ENCODE data around the gene MRPL34.
"Not testable (repeated sequence)": the region's sequence is repeated elsewhere in the genome, so short reads cannot be mapped to it uniquely, and the experiment has no call there.

Gene MRPL34

DNA sequence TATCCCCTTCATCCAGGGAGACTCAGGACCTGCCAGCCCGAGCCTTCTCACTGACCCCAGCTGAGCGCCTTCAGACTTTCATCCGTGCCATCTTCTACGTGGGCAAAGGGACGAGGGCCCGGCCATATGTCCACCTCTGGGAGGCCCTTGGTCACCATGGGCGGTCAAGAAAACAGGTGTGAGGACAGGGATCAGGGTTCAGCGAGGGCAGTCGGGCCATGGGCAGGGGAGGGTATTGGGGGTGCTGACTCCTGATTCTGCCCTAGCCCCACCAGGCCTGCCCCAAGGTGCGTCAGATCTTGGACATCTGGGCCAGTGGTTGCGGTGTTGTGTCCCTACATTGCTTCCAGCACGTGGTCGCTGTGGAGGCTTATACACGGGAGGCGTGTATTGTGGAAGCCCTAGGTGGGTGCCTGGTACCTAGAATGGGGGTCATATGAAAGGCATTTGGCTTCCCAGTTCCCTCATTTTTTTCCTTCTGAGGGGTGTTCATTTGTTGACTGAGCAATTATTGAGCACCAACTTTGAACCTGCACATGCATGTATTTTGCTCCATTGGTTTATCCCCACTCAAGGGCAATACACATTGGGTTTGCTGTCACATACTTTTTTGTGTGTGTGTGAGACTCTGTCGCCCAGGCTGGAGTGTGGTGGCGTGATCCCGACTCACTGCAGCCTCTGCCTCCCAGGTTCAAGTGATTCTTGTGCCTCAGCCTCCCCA, 20.1 kb upstream of the MRPL34 start:
- DNase-seq (ENCODE audit: low spot score), result no peak

DNA sequence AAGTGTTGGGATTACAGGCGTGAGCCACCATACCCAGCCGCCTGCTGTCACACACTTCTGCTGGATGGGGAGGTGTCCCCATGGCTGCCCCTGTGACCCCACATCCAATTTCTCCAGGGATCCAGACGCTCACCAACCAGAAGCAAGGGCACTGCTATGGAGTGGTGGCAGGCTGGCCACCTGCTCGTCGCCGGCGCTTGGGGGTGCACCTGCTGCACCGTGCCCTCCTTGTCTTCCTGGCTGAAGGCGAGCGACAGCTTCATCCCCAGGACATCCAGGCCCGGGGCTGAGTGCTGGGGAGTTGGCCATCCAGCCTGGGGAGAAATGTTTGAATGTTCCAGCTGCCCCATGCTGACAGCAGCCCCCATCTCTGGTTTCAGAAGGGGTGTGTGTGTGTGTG, 19.4 kb upstream of the MRPL34 start:
- no peak for DNase-seq (ENCODE audit: low spot score)

DNA sequence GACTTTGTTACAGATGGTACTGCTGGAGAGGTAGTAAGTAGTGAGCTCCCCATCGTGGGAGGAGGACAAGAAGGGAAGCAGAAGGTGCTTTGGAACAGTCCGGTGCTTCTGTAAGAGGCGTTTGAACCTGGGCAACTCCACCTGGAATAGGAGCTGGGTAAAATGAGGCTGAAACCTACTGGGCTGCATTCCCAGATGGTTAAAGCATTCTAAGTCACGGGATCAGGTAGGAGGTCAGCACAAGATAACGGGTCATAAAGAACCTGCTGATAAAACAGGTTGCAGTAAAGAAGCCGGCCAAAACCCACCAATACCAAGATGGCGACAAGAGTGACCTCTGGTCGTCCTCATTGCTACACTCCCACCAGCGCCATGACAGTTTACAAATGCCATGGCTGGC, 18.9 kb upstream of the MRPL34 start:
- no peak for DNase-seq (ENCODE audit: low spot score)

DNA sequence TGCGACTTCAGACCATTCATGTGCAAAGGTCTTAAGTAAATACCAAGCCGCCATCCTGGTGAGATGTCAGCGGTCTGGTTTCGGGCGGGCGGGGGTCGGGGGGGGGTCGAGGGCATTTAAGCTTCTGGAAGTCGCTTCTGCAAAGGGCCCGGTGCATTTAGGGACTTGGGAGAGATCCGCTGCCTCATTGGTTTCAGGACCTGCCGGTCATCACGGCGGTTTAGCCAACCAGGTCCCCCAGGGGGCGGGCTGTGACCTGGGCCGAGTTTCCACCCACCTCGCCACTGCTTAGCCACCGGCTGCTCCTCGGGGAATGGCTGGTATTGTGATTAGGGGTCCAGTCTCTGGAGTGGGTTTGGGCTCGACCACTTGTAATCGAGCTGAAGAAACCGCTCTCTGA, 16.2 kb upstream of the MRPL34 start:
- peak; percentile 94 for DNase-seq (ENCODE audit: low spot score)

DNA sequence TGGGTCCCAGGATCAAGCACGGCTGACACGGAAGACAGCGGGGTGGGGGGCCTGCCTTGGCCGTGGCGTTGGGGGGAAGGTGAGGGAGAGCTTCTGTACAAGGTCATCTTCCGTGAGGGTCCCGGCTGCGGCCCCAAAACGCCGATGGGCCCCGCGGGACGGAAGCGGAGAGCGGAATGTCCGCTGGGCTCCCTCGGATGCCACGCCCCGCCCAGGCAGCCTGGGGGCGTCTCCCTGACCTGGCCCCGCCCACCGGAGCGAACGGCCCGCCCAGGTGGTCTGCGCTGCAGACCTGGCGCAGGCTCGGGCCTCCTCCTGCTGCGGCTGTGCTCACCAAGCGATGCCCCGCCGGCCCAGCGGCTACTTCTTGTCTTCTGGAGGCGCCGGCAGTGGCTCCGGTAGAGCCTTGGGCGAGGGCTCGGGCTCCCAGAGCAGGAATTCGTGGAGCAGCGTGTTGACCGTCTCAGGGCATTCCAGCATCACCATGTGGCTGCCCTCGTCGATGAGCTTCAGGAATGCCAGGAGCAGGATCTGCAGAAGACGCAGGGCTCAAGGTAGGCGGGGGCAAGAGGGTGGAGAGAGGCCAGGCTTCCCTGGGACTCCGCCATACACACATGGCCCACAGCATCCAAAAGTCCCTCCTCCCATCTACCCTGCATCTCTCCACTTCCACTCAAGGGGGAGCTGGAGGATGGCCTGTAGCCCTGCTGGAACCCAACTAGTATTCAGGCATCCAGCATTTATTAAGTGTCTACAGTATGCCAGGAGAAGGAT, 13.2 kb upstream of the MRPL34 start:
- peak; percentile 97 for DNase-seq (ENCODE audit: low spot score)

DNA sequence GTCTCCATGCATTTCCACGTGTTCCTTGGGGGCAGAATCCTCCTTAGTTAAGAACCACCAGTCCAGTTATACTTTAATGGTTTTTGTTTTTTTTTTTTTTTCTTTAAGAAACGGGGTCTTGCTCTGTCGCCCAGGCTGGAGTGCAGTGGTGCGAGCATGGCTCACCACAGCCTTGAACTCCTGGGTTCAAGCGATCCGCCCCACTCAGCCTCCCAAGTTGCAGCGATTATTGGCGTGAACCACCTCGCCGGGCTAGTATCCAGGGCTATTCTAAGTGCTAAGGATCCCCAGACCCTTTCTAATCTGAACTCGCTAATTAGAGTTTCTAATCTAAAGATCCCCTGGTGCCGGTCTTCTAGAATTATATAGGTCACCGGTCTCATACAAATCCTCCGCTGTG, 12.1 kb upstream of the MRPL34 start:
- DNase-seq (ENCODE audit: low spot score), result no peak

DNA sequence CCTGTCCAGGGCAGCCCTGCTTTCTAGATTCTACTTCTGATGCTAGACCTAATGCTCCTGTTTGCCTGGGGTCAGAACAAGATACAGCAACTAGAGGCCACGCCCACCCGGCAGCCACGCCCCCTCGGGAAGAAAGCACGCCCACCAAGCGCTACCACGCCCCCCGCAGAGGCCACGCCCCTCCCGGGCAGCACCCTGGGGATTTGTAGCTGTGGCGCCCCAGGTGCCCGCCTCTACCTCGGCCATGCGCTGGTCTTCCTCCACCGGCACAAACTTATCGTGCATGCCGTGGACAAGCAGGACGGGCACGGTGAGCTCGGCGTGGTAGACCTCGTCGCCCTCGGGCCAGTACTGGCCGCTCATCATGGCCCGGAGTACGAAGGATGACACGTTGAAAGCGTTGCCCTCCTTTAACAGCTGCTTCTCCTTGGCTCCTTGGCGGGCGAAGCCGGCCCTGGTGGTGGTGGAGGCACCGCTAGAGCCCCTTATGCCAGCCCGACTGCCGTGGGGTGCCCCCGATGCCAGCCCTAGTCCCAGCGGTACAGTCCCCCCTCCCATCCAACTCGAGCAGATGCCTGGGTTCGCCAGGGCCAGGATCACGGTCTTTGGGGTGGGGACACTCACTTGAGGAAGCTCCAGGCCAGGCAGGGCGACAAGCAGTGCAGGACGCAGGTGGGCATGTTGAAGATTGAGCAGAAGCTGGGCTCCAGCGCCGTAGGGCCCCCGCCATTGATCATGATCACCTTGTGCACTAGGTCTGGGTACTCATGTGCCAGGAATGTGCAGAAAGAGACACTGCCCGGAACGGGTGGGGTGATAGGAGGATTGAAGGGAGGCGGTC, 11.4 kb upstream of the MRPL34 start:
- DNase-seq (ENCODE audit: low spot score), result peak; percentile 42

DNA sequence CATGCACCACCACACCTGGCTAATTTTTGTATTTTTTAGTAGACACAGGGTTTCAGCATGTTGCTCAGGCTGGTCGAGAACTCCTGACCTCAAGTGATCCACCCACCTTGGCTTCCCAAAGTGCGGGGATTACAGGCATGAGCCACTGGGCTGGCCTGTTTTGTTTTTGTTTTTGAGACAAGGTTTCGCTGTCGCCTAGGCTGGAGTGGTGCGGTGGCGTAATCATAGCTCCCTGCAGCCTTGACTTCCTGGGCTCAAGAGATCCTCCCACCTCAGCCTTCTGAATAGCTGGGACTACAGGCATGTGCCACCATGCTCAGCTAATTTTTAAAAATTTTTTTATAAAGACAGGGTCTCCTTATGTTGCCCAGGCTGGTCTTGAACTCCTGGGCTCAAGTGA, 10.1 kb upstream of the MRPL34 start:
- DNase-seq (ENCODE audit: low spot score), result not testable (repeated sequence)

DNA sequence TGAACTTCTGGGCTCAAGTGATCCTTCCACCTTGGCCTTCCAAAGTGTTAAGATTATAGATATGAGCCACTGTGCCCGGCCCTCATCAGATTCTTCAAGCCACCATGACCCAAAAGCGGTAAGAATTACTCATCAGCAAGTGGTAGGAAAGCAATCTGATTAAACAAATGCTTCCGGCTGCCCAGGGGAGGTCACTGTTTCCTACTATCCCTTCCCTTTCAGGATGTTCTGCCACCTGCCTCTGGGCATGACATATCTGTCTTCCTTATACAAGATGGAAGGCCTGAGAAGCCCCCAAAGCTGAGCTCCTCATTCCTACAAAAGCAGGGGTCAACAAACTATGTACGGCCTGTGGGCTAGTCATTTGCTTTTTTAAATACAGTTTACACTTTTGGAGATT, 9.4 kb upstream of the MRPL34 start:
- DNase-seq (ENCODE audit: low spot score), result peak; percentile 40

DNA sequence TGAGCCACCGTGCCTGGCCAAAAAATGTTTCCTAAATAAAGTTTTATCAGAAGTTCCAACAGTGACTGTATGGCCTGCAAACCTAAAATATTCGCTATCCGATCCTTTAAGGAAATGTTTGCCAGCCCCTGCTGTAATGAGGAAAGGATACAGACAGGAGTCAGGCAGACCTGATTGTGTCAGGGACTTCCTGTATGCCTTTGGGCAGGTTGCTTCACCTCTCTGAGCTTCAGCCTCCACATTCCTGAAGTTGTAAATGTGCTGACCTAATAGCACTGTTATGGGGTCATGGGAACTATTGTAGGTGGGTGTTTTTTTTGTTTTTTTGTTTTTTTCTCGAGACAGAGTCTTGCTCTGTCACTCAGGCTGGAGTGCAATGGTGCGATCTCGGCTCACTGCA, 8.7 kb upstream of the MRPL34 start:
- no peak for DNase-seq (ENCODE audit: low spot score)

DNA sequence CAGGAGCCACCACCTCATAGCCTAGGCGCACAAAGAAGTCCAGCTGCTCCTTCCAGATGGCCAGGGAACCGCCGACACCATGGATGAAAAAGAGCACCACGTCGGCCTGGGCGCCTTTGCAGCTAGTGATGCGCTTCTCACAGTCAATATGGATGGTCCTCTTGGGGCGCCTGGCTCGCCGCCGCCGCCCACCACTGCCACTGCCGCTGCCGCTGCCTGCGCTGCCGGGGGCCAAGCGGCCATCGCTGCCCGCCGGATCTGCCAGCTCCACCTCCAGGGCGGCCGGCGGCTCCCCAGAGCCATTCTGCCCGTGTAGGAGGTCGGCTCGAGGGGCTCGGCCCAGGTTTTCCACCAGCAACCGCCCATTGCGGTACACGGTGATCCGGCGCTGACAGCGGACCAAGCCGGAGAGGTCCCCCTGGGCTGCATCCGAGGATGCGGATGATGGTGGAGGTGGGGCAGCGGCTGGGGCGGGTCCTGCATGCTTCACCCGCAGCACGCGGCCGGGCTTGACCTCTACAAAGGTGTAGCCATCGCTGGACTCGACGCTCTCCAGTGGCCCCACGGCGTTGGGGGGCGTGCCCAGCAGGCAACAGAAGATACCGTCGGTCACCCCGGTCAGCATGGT, 4.6 kb upstream of the MRPL34 start:
- DNase-seq (ENCODE audit: low spot score), result no peak

DNA sequence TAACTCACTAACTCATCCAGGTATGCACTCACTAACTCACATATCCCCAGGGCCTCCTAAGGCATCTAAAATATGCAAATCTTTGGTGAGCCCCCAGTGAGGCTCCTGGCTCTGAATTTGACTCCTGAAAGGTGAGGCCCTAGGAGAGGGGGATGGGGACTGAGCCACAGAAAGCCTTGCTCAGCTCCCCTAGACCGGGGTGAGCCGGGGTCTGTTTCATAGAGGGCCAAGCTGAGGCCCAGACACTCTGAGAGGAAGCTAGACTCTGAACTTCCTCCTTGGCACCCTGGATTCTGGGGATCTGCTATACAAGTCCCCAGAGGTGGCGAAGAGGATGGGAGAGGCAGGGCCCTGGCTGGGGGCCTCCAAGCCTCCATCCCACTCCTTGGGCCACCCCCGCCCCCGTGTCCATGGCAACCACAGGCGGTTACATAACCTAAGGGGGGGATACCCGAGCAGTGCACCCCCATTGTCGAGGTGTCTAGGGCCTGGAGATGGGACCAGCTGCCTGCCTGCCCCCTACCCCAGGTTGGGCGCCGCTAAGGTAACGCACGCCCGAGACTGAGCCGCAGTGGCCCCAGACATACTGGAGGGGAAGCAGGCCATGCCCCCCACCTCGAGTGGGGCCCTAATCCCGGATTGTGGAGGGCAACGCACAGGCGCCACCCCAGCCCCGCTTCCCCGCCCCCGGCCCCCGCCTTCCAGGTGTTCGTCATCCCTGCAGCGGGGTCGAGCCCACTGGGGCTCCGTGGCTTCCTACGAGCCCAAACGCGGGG, 3.1 kb upstream of the MRPL34 start:
- DNase-seq (ENCODE audit: low spot score), result no peak

DNA sequence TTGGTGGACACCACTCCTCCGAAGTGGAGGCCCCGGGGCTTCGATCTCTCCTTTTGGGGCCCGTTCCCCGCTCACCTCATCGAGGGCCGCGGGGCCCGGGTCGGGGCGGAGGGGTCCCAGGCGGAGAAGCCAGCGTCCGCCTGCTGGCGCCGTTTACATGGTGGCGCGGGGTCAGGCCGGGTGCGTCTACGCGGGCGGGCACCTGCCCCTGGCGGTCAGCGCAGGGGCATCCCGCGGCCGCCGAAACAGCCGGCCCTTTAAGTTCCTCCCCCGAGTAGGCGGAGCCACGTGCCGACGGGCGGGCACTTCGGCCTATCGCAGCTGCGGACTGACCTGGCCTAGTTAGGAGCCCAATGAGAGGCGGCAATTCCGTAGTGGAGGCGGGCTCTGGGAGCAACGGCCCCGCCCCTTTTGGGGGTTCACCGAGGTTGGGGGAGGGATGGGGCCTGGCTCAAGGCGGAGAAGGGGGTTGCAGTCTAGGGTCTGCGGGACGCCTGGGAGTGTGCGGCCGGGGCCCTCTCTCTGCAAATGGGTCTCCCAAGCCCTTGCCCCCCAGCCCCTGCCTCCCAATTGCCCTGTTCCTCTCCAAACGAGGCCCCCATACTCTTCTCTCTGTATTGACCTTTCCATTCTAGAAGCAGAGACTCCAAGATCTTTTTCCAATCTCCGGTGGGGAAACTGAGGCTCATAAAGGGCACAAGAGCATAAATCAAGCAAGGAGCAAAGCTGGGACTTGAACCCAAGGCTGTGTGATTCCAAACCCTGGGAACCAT, 2.3 kb upstream of the MRPL34 start, which contains the start of gene ABHD8:
Gene ABHD8 (minus strand): TSS at position 259 of the 773 bp plus-strand sequence. CDS start 1,809 bp downstream, outside the sequence.
- DNase-seq (ENCODE audit: low spot score), result peak; percentile 98

DNA sequence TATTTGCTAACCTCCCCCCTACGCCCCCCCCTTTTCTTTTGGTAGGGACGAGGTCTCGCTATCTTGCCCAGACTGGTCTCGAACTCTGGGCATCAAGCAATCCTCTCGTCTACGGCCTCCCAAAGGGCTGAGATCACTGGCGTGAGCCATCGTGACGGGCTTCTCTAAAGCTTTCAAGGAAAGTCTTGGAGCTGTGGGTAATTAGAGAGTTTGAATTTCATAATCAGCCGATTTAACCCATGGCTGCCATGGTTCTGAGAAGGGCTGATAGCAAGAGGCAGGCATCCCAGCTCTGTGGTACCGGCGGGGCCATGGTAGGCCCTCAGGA, 1.8 kb upstream of the MRPL34 start:
- DNase-seq (ENCODE audit: low spot score), result no peak

DNA sequence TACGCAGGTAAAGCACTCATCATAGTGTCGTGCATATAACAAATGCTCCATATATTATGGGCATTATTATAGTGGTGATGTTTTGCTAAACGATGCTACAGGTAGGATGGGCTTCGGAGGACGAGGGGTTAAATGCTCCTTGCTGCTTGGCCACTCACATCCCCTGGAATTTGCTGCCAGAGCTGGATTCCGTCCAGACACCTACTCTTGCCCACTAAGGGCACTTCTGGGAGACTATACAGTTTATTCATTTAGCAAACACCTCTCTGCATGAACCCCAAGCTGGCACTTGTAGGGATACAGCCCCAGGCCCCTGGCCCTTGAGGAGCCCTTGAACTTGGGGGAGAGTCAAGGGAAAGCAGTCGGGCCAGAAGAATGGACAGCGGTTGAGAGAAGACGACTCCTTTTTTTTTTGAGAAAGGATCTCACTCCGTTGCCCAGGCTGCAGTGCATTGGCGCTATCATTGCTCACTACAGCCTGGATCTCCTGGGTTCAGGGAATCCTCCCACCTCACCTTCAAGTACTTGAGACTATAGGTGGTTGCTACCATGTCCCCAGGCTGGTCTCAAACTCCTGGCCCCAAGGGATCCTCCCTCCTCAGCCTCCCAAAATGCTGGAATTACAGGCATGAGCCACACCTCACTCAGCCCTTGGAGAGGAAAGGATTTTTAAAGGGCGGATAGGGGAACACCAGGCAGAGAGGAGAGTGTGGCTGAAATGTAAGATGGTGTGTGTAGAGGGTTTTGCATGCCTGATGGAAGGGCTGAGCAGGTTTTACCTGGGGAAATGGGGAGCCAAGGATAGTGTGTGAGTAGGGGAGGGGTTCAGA, 1.1 kb upstream of the MRPL34 start:
- no peak for DNase-seq (ENCODE audit: low spot score)

DNA sequence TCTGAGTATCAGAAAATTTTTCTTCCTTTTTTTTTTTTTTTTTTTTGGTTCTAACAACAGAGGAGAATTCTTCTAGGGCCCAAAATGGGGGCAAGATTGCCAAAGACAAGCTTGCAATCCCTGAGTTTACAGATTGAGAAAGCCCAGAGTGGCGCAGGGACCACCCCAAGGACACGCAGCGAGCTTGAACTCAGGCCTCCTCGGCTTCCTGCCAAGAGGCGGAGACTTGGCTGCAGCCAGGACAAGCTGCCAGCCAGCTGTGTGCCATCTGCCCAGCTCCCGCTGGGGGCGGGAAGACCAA, 506 bp upstream of the MRPL34 start:
- no peak for DNase-seq (ENCODE audit: low spot score)

DNA sequence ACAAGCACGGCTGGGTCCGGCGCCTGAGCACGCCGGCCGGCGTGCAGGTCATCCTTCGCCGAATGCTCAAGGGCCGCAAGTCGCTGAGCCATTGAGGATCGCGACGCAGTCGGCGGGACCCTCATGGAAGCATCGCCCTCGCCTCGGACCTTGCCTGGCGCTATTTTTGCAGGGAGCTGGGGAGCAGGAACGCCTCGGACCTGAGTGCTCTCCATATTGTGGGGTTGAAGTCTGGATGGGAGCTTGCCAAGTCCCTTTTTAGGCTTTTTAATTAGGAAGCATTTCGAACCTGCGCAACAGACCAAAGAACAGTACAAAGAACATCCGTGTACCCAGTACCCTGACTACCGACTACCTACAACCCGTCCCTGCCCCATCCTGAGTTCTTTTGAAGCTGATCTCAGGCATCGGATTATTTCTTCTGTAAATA, 628 bp downstream of the MRPL34 start:
- DNase-seq (ENCODE audit: low spot score), result no peak

DNA sequence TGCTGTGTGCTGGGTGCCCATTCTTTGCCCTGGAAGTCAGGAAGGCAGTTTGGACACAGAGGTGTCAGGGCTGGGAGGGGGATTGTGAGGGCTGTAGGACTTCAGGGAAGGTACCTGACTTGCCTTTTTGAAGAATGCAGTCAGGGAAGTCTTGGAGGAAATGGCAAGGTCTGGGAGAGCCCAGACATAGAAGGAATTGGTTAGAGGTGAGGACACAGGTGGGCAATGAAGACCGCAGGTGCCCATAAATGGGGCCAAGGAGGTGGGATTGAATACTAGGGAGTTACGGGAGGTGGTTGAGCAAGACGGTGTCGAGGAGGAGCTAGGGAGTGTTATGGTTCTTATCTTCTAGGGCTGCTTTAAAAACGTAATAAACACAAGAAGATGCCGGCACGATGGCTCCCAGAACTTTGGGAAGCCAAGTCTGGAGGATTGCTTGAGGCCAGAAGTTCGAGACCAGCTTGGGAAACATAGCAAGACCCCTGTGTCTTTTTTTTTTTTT, 2.3 kb downstream of the MRPL34 start:
- DNase-seq (ENCODE audit: low spot score), result no peak

DNA sequence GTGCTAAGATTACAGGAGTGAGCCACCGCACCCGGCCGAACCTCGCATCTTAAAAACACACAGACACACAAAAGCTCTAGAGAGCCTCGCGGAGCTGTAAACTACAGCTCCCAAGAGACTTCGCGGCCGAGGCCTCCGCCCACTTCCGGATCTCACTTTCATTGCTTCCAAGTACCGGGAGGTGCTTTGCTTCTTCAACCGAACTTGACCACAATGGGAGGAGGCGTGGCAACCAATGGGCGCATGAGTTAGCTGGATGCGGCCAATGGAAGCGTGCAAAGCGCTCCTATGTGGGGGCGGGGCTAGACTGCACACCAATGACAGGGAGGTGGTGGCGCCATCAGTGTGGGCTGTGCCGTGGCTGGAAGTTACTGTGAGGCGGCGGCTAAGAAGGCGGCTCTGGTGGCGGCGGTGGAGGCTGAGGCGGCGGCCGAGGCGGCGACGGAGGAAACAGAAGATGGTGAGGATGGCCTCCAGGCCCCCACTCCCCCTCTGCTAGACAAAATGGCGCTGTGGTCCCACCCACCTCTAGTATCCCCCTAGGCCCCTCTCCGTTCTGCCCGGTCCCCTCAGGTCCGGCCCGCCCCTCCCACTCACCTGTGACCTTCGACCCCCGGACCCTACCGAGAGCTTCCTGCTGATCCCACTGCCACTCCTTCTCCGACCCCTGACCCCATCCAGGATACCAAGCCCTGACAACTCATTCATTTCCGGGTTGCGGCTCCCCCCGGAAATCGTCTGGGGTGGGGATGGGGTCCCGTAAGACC, 3.7 kb downstream of the MRPL34 start, which contains the start of gene DDA1:
Gene DDA1 (plus strand): TSS at position 366 of the 767 bp plus-strand sequence. CDS start 92 bp downstream, at position 458.
- peak; percentile 98 for DNase-seq (ENCODE audit: low spot score)
